Forelimb muscle (tissue), 1 donor: ENCODE data around the gene SLC39A11. TPM values are rescaled to one million over a fixed set of nuclear protein-coding genes. Genes with fewer than 3 reads are reported as not detected.
"Not testable (repeated sequence)": the region's sequence is repeated elsewhere in the genome, so short reads cannot be mapped to it uniquely, and the experiment has no call there.

Experiments used
- DNase-seq: peaks from one replicate; pipeline ENCODE4 v3.0.0-alpha.2; 2013; ENCODE audit warnings: low read depth
- polyA plus RNA-seq: library from polyadenylated mRNA; unstranded; fragments of 120-200 nt; gene quantifications from one replicate; pipeline ENCODE4 v1.2.1, GENCODE V29; 2013; ENCODE audit not compliant: insufficient read length

Gene SLC39A11
- polyA plus RNA-seq, 1 donor = 11.9 TPM

- no peak for DNase-seq
Measured at GRCh38 chr17:72837335-72837734, 255.2 kb downstream of the SLC39A11 start.

- DNase-seq = no peak
Measured at GRCh38 chr17:72833128-72833765, 259.2 kb downstream of the SLC39A11 start.

GRCh38 chr17:72832306-72832705 is 260.2 kb downstream of the SLC39A11 start:
- DNase-seq = no peak

- DNase-seq = no peak
Measured at GRCh38 chr17:72829883-72830282, 262.6 kb downstream of the SLC39A11 start.

GRCh38 chr17:72826602-72827001 is 265.9 kb downstream of the SLC39A11 start:
- DNase-seq = no peak

- DNase-seq = not testable (repeated sequence)
Measured at GRCh38 chr17:72826059-72826458, 266.4 kb downstream of the SLC39A11 start.

GRCh38 chr17:72825218-72825617 is 267.3 kb downstream of the SLC39A11 start:
- no peak for DNase-seq

GRCh38 chr17:72824267-72824666 is 268.2 kb downstream of the SLC39A11 start:
- DNase-seq = not testable (repeated sequence)

- no peak for DNase-seq
Measured at GRCh38 chr17:72822358-72823023, 270.0 kb downstream of the SLC39A11 start.

- DNase-seq = no peak
Measured at GRCh38 chr17:72816406-72816805, 276.1 kb downstream of the SLC39A11 start.

- no peak for DNase-seq
Measured at GRCh38 chr17:72813481-72813880, 279.0 kb downstream of the SLC39A11 start.

GRCh38 chr17:72812823-72813222 is 279.7 kb downstream of the SLC39A11 start:
- no peak for DNase-seq

GRCh38 chr17:72811976-72812687 is 280.4 kb downstream of the SLC39A11 start:
- no peak for DNase-seq

- no peak for DNase-seq
Measured at GRCh38 chr17:72810991-72811508, 281.4 kb downstream of the SLC39A11 start.

- DNase-seq = no peak
Measured at GRCh38 chr17:72806011-72806410, 286.5 kb downstream of the SLC39A11 start.

- no peak for DNase-seq
Measured at GRCh38 chr17:72804949-72805707, 287.4 kb downstream of the SLC39A11 start.

GRCh38 chr17:72802726-72803125 is 289.8 kb downstream of the SLC39A11 start:
- no peak for DNase-seq

GRCh38 chr17:72797142-72797541 is 295.3 kb downstream of the SLC39A11 start:
- no peak for DNase-seq

GRCh38 chr17:72795941-72796340 is 296.5 kb downstream of the SLC39A11 start:
- DNase-seq = no peak

- DNase-seq = no peak
Measured at GRCh38 chr17:72794152-72794551, 298.3 kb downstream of the SLC39A11 start.

GRCh38 chr17:72792771-72793170 is 299.7 kb downstream of the SLC39A11 start:
- no peak for DNase-seq

GRCh38 chr17:72790190-72790589 is 302.3 kb downstream of the SLC39A11 start:
- no peak for DNase-seq
